Neural progenitor cell (in vitro differentiated cells): ENCODE measurements around the gene INHBE. TPM values are rescaled to one million over a fixed set of nuclear protein-coding genes. Genes with fewer than 3 reads are reported as not detected.
A peak's percentile ranks its signal among the peaks of the same experiment; 100 is the strongest.

Experiments used
- DNase-seq: peaks from one replicate; pipeline ENCODE4 v3.0.0-alpha.2; 2016; ENCODE audit warnings: low spot score
- H2AFZ ChIP-seq: fragments of 200-600 bp; sonication (generic); replicated peaks from 2 replicates; pipeline ENCODE4 v1.6.1; 2016; ENCODE audit warnings: antibody characterized with exemption
- H3F3A ChIP-seq: fragments of 200-600 bp; sonication (generic); 2 replicates; pipeline ENCODE4 v1.6.1; 2016; ENCODE audit warnings: antibody characterized with exemption, low read depth
- H3K27ac ChIP-seq: fragments of 200-600 bp; sonication (generic); 2 replicates; pipeline ENCODE4 v1.5.1; 2016; ENCODE audit warnings: mild to moderate bottlenecking
- H3K27me3 ChIP-seq: fragments of 200-600 bp; sonication (generic); 2 replicates; pipeline ENCODE4 v1.6.1; 2016; ENCODE audit warnings: mild to moderate bottlenecking, moderate library complexity
- H3K36me3 ChIP-seq: fragments of 200-600 bp; sonication (generic); 2 replicates; pipeline ENCODE4 v1.5.1; 2016
- H3K4me1 ChIP-seq: fragments of 200-600 bp; sonication (generic); 2 replicates; pipeline ENCODE4 v1.6.1; 2016; ENCODE audit warnings: mixed run types
- H3K4me2 ChIP-seq: fragments of 200-600 bp; sonication (generic); 2 replicates; pipeline ENCODE4 v1.6.1; 2016
- H3K4me3 ChIP-seq: fragments of 200-600 bp; sonication (generic); 2 replicates; pipeline ENCODE4 v1.5.1; 2016
- H3K79me2 ChIP-seq: fragments of 200-600 bp; sonication (generic); 2 replicates; pipeline ENCODE4 v1.6.1; 2016; ENCODE audit warnings: low read depth
- H3K9ac ChIP-seq: fragments of 200-600 bp; sonication (generic); 2 replicates; pipeline ENCODE4 v1.6.1; 2016
- H3K9me3 ChIP-seq: fragments of 200-600 bp; sonication (generic); 2 replicates; pipeline ENCODE4 v1.5.1; 2016; ENCODE audit warnings: low read depth
- H4K20me1 ChIP-seq: fragments of 200-600 bp; sonication (generic); 2 replicates; pipeline ENCODE4 v1.6.1; 2016; ENCODE audit warnings: low read depth
- H3K27ac Mint-ChIP-seq: 3 replicates; pipeline ENCODE4 v1.8.0; 2021; ENCODE audit warnings: mixed read lengths
- H3K27me3 Mint-ChIP-seq: 2 replicates; pipeline ENCODE4 v1.8.0; 2022; ENCODE audit warnings: low read depth, mild to moderate bottlenecking, inconsistent platforms, moderate library complexity, mixed read lengths; ENCODE audit not compliant: insufficient read depth
- H3K36me3 Mint-ChIP-seq: 3 replicates; pipeline ENCODE4 v1.8.0; 2021; ENCODE audit warnings: mixed read lengths
- H3K4me1 Mint-ChIP-seq: 3 replicates; pipeline ENCODE4 v1.8.0; 2021; ENCODE audit warnings: mixed read lengths
- H3K4me3 Mint-ChIP-seq: 3 replicates; pipeline ENCODE4 v1.8.0; 2021; ENCODE audit warnings: mild to moderate bottlenecking, moderate library complexity, mixed read lengths
- H3K9me3 Mint-ChIP-seq: 3 replicates; pipeline ENCODE4 v1.8.0; 2020; ENCODE audit warnings: mixed read lengths
- CTCF ChIP-seq: fragments of 200-600 bp; sonication (generic); IDR thresholded peaks from 2 replicates; pipeline ENCODE4 v1.5.1; 2017; ENCODE audit warnings: antibody characterized with exemption, mild to moderate bottlenecking
- EZH2 ChIP-seq: fragments of 200-600 bp; sonication (generic); IDR thresholded peaks from 2 replicates; pipeline ENCODE4 v1.6.1; 2017; ENCODE audit warnings: antibody characterized with exemption, mild to moderate bottlenecking, moderate library complexity
- EZH2phosphoT487 ChIP-seq: fragments of 200-600 bp; sonication (generic); IDR thresholded peaks from 2 replicates; pipeline ENCODE4 v1.6.1; 2017; ENCODE audit warnings: antibody characterized with exemption
- total RNA-seq: library from RNA; depleted of rRNA; stranded (reverse); fragments of >200 nt; gene quantifications from 2 replicates; pipeline ENCODE4 v1.2.3, GENCODE V29; 2015; ENCODE audit warnings: low replicate concordance

Gene INHBE
- total RNA-seq, 1 donor from 2014 or later: not detected

- Mint-ChIP-seq H3K4me1 (peaks cover 15% of the 10 kb centered on the region), H3K27ac (no peak overlapping the region), H3K4me3 (peak overlapping the region; percentile 11), H3K36me3 (no peaks in the 10 kb centered on the region), H3K27me3 (peaks cover 38% of the 10 kb centered on the region), H3K9me3 (no peaks in the 10 kb centered on the region)
- Histone ChIP-seq H3F3A (peaks cover 20% of the 10 kb centered on the region), H4K20me1 (peaks cover 11% of the 10 kb centered on the region), H3K79me2 (no peaks in the 10 kb centered on the region), H3K27me3 (peaks cover 10% of the 10 kb centered on the region), H2AFZ (no peak overlapping the region), H3K27ac (no peak overlapping the region), H3K4me1 (peaks cover 6% of the 10 kb centered on the region), H3K4me3 (no peak overlapping the region), H3K36me3 (no peaks in the 10 kb centered on the region), H3K9ac (no peak overlapping the region), H3K9me3 (no peaks in the 10 kb centered on the region), H3K4me2 (no peak overlapping the region)
- no peak for TF ChIP-seq EZH2phosphoT487
- TF ChIP-seq EZH2: no peak
- no peak for TF ChIP-seq CTCF
- no peak for DNase-seq
Measured at GRCh38 chr12:57465747-57466505, 10.8 kb downstream of the INHBE start.

GRCh38 chr12:57467212-57467874, 12.2 kb downstream of the INHBE start:
- H3K4me3 ChIP-seq: no peak overlapping the region
- H3K9ac ChIP-seq: no peak overlapping the region
- H3K9me3 ChIP-seq: no peaks in the 10 kb centered on the region
- peaks cover 45% of the 10 kb centered on the region for H3K27me3 Mint-ChIP-seq
- H3K9me3 Mint-ChIP-seq: no peaks in the 10 kb centered on the region
- no peak for TF ChIP-seq EZH2
- DNase-seq: no peak
- H4K20me1 ChIP-seq: no peaks in the 10 kb centered on the region
- no peaks in the 10 kb centered on the region for H3K4me1 ChIP-seq
- no peaks in the 10 kb centered on the region for H3K36me3 Mint-ChIP-seq
- H3K4me3 Mint-ChIP-seq: no peak overlapping the region
- H3K36me3 ChIP-seq: no peaks in the 10 kb centered on the region
- no peaks in the 10 kb centered on the region for H3K79me2 ChIP-seq
- H2AFZ ChIP-seq: no peak overlapping the region
- H3F3A ChIP-seq: peaks cover 6% of the 10 kb centered on the region
- peaks cover 7% of the 10 kb centered on the region for H3K4me1 Mint-ChIP-seq
- H3K27me3 ChIP-seq: peaks cover 22% of the 10 kb centered on the region
- H3K27ac Mint-ChIP-seq: no peak overlapping the region
- H3K4me2 ChIP-seq: no peak overlapping the region
- H3K27ac ChIP-seq: no peak overlapping the region

GRCh38 chr12:57467915-57468314, 12.8 kb downstream of the INHBE start:
- Histone ChIP-seq H3K9ac (no peak overlapping the region), H4K20me1 (no peaks in the 10 kb centered on the region), H3K27me3 (peaks cover 25% of the 10 kb centered on the region), H2AFZ (no peak overlapping the region), H3K4me1 (no peaks in the 10 kb centered on the region), H3K4me2 (no peak overlapping the region), H3F3A (peaks cover under 1% of the 10 kb centered on the region), H3K79me2 (no peaks in the 10 kb centered on the region), H3K36me3 (no peaks in the 10 kb centered on the region), H3K27ac (no peak overlapping the region), H3K9me3 (no peaks in the 10 kb centered on the region), H3K4me3 (no peak overlapping the region)
- Mint-ChIP-seq H3K4me1 (peaks cover 1% of the 10 kb centered on the region), H3K36me3 (no peaks in the 10 kb centered on the region), H3K27ac (no peak overlapping the region), H3K4me3 (no peak overlapping the region), H3K27me3 (peaks cover 48% of the 10 kb centered on the region), H3K9me3 (no peaks in the 10 kb centered on the region)
- no peak for DNase-seq
- TF ChIP-seq EZH2phosphoT487: no peak
- no peak for TF ChIP-seq EZH2
- no peak for TF ChIP-seq CTCF
